Stomach (tissue), 9 donors: ENCODE measurements around the gene IVL. TPM values are rescaled to one million over a fixed set of nuclear protein-coding genes. Genes with fewer than 3 reads are reported as not detected.
A peak's percentile ranks its signal among the peaks of the same experiment; 100 is the strongest.

Source experiments
- DNase-seq, 2 donors: peaks; one replicate each; pipeline versions ENCODE4 v3.0.0 to v3.0.0-alpha.2; 2013 to 2019
- H3K27ac ChIP-seq, 5 donors: fragments of 200-600 bp in 4 of 5; sonication (generic) in 4 of 5; one replicate each; pipeline ENCODE4 v1.5.1; 2013 to 2019; ENCODE audit warnings: mild to moderate bottlenecking in 1 of 5, moderate library complexity in 1 of 5
- H3K27me3 ChIP-seq, 3 donors: fragments of 200-600 bp; sonication (generic); one replicate each; pipeline ENCODE4 v1.5.1; 2017 to 2019; ENCODE audit warnings: mixed run types in 1 of 3
- H3K36me3 ChIP-seq, 4 donors: fragments of 200-600 bp; sonication (generic); 1 replicate in 3 of 4; 2 replicates in 1 of 4; pipeline ENCODE4 v1.5.1; 2016 to 2019
- H3K4me1 ChIP-seq, 4 donors: fragments of 200-600 bp; sonication (generic); one replicate each; pipeline ENCODE4 v1.5.1; 2016 to 2019
- H3K4me3 ChIP-seq, 4 donors: fragments of 200-600 bp; sonication (generic) in 3 of 4; one replicate each; pipeline ENCODE4 v1.5.1; 2016 to 2019; ENCODE audit warnings: mild to moderate bottlenecking in 1 of 4
- H3K9me3 ChIP-seq, 4 donors: fragments of 200-600 bp; sonication (generic); one replicate each; pipeline ENCODE4 v1.5.1; 2016 to 2019
- EP300 ChIP-seq: sonication (generic); formaldehyde crosslinking; IDR thresholded peaks from one replicate; pipeline ENCODE4 v1.6.1; 2017; ENCODE audit warnings: antibody characterized with exemption
- POLR2A ChIP-seq, 4 donors: fragments of 450-650 bp; IDR thresholded peaks; one replicate each; pipeline ENCODE4 v1.6.1; 2016; ENCODE audit warnings: antibody characterized with exemption in 4 of 4, control low read depth in 2 of 4, mild to moderate bottlenecking in 1 of 4, moderate library complexity in 1 of 4
- POLR2AphosphoS5 ChIP-seq, 3 donors: sonication (generic); formaldehyde crosslinking; IDR thresholded peaks; one replicate each; pipeline ENCODE4 v1.6.1; 2016; ENCODE audit warnings: antibody characterized with exemption in 3 of 3
- WGBS, 5 donors: extraction: QIAGEN DNeasy Blood & Tissue Kit in 3 of 5; methylation state at CpG; one replicate each; pipeline versions ENCODE4 v1.1.5 to v1.1.7; 2013 to 2018; 5-methylcytosine and 5-hydroxymethylcytosine counted together
- intact Hi-C: fragments of 100-400 bp; cut with DNase I; formaldehyde crosslinking; loops from one replicate; pipeline ENCODE4 v1.15.1; 2023; ENCODE audit warnings: low total_unique reads
- polyA plus RNA-seq, 3 donors: library from polyadenylated mRNA; stranded (reverse); fragments of 200-250 nt; gene quantifications; one replicate each; pipeline ENCODE4 v1.2.3, GENCODE V29; 2013
- total RNA-seq, 5 donors: library from RNA; depleted of rRNA; stranded (reverse); fragments of >200 nt; gene quantifications; one replicate each; pipeline versions ENCODE4 v1.1.0 to v1.2.3, GENCODE V29; 2014 to 2016
- TF ChIP-seq, protein P1 (sequence below), 7 experiments: fragments of 450-650 bp in 4 of 7; fragments of 200-600 bp in 3 of 7; sonication (generic) in 3 of 7; IDR thresholded peaks; one replicate each; pipeline ENCODE4 v1.5.1; 2016 to 2019; ENCODE audit warnings: antibody characterized with exemption in 7 of 7, control low read depth in 2 of 7, mild to moderate bottlenecking in 1 of 7
- donor health status: healthy with polysubstance abuse.
- donor health status: Bipolar disorder and iron deficiency.
- donor health status: healthy.

The IVL gene
- total and polyA plus RNA-seq, 8 donors: 11.5 TPM; not detected in 7

DNA sequence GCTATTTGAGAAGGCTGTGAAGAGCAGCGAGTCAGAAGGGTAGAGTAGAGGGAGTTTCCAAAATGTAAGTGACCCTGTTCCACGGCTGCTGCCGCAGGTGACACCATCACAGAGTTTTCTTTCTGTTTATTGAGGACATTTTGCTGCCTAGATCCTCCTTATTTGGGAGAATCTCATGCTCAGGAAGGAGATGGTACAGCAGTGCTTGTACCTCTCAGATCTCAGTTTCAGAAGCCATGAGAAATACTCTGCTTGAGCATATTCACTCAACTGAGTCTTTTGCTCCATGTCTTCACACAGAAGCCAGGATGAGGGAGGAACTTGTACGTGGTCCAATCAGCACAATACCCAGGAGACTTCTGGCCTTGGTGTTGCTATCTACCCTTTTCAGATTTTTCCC, 47.0 kb upstream of the IVL start:
- DNase-seq: no peak
- Histone ChIP-seq H3K27ac (no peak overlapping the region), H3K36me3 (no peaks in the 10 kb centered on the region), H3K27me3 (peaks cover 0 to 4% (median 0%) of the 10 kb centered on the region in 3 donors), H3K4me1 (peaks cover 0 to 4% (median 0%) of the 10 kb centered on the region in 4 donors), H3K9me3 (no peaks in the 10 kb centered on the region), H3K4me3 (no peak overlapping the region)
- TF ChIP-seq POLR2A (IDR thresholded peaks at IDR 0.05) (no peak), EP300 (no peak), POLR2AphosphoS5 (IDR thresholded peaks at IDR 0.05) (no peak)
- TF ChIP-seq, protein P1, sequence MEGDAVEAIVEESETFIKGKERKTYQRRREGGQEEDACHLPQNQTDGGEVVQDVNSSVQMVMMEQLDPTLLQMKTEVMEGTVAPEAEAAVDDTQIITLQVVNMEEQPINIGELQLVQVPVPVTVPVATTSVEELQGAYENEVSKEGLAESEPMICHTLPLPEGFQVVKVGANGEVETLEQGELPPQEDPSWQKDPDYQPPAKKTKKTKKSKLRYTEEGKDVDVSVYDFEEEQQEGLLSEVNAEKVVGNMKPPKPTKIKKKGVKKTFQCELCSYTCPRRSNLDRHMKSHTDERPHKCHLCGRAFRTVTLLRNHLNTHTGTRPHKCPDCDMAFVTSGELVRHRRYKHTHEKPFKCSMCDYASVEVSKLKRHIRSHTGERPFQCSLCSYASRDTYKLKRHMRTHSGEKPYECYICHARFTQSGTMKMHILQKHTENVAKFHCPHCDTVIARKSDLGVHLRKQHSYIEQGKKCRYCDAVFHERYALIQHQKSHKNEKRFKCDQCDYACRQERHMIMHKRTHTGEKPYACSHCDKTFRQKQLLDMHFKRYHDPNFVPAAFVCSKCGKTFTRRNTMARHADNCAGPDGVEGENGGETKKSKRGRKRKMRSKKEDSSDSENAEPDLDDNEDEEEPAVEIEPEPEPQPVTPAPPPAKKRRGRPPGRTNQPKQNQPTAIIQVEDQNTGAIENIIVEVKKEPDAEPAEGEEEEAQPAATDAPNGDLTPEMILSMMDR (IDR thresholded peaks at IDR 0.05): no peak
- 69 to 80% (median 78%) methylated on average over 4 of the region's 4 CpGs for WGBS, 5 donors
- intact Hi-C loops: no loop called here

DNA sequence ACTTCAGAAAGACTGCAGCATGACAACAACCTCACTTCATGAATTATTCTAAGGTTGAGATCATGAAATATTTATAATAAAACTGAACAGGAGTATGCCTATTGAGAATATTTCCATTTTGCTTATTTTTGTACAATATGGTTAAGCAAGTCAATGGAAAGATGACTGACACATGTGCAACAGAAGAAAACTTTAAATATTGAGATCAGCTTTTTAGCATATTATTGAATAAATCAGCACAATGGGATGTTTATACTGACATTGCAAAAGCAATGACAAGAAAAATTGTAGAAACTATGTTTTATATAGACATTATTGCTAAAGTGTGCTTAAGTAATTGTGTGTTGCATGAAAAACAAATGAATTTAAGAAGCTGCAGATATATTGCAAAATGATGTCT, 43.9 kb upstream of the IVL start:
- H3K4me1 ChIP-seq: peaks cover 0 to 4% (median 0%) of the 10 kb centered on the region in 4 donors
- TF ChIP-seq POLR2AphosphoS5 (IDR thresholded peaks at IDR 0.05) (no peak), POLR2A (IDR thresholded peaks at IDR 0.05) (no peak), EP300 (no peak)
- TF ChIP-seq, protein P1 (IDR thresholded peaks at IDR 0.05): no peak
- H3K27ac ChIP-seq: no peak overlapping the region
- intact Hi-C loops: no loop called here
- H3K36me3 ChIP-seq: no peaks in the 10 kb centered on the region
- no peak overlapping the region for H3K4me3 ChIP-seq
- no peaks in the 10 kb centered on the region for H3K27me3 ChIP-seq
- no peaks in the 10 kb centered on the region for H3K9me3 ChIP-seq
- DNase-seq: no peak

DNA sequence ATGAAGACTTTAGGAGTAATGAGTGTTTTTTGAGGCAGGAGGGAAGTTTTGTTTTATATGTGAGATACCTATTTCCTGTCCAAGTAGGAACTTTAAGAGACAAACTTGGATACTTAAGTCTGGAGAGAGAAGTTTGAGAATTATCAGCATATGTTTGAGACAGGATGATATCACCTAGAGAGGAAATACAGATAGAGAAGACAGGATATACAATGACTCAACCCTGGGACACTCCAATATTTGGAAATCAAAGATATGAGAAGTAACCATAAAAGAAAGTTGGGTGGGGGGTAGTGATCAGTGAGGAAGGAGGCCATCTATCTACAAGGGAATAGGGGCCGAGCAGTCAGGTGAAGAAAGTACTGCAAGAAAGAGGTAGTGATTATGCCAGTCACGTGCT, 42.0 kb upstream of the IVL start:
- Histone ChIP-seq H3K9me3 (no peaks in the 10 kb centered on the region), H3K4me1 (peaks cover 0 to 4% (median 0%) of the 10 kb centered on the region in 4 donors), H3K4me3 (no peak overlapping the region), H3K27me3 (no peaks in the 10 kb centered on the region), H3K36me3 (no peaks in the 10 kb centered on the region), H3K27ac (no peak overlapping the region)
- intact Hi-C loops: no loop called here
- no peak for DNase-seq
- TF ChIP-seq, protein P1 (IDR thresholded peaks at IDR 0.05): no peak
- TF ChIP-seq EP300 (no peak), POLR2A (IDR thresholded peaks at IDR 0.05) (no peak), POLR2AphosphoS5 (IDR thresholded peaks at IDR 0.05) (no peak)
- WGBS, 5 donors: 73 to 86% (median 81%) methylated on average over 2 of the region's 2 CpGs

DNA sequence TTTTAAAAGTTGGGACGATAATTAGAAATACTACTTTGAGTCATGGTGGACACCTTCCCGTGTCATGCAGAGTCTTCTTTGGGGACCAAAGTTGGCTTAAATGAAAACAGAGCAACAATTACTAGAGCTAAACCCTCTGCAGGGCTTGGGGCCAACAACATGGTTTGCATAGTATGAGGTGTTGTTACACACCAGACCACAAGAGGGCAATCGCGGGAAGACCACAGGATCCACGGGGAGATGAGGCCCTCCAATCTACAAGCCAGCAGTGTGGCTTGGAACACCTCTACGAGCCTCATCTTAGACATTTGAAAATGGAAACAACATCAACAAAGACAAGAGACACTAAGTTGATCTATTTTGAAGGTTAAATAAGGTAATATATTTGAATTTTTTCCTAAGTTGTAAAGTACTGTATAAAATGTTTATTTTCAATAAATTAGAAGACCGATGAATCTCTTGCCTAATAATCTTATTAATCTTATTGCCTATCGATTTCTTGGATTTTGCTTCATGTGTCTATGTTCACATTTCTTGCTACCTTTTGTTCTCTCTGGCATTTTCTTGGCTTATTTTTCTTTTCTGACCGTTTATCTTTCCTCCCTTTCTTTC, 38.4 kb upstream of the IVL start:
- 30 to 34% (median 34%) methylated on average over 9 of the region's 9 CpGs for WGBS, 5 donors
- DNase-seq: peak; percentile 75
- Histone ChIP-seq H3K4me1 (no peaks in the 10 kb centered on the region), H3K9me3 (no peaks in the 10 kb centered on the region), H3K36me3 (no peaks in the 10 kb centered on the region), H3K27ac (no peak overlapping the region), H3K4me3 (no peak overlapping the region), H3K27me3 (no peaks in the 10 kb centered on the region)
- TF ChIP-seq POLR2A (IDR thresholded peaks at IDR 0.05) (no peak), POLR2AphosphoS5 (IDR thresholded peaks at IDR 0.05) (peak in 1 of 3 donors; percentile 8)
- TF ChIP-seq, protein P1 (IDR thresholded peaks at IDR 0.05): peak in 5 of 7 experiments; percentile 39 to 74 (median 66)
- intact Hi-C loops: no loop called here
